Upper lobe of left lung (tissue), 6 donors: ENCODE data around the gene PRSS21. TPM values are rescaled to one million over a fixed set of nuclear protein-coding genes. Genes with fewer than 3 reads are reported as not detected.
A peak's percentile ranks its signal among the peaks of the same experiment; 100 is the strongest.

Experiments
- ATAC-seq, 2 donors: fragments of 200-7000 bp; cut with Tn5 transposase; one replicate each; pipeline ENCODE4 v1.9.1; 2022; ENCODE audit warnings: mild to moderate bottlenecking in 2 of 2, moderate library complexity in 2 of 2; ENCODE audit not compliant: low FRiP score in 2 of 2
- DNase-seq, 2 donors: peaks; one replicate each; pipeline ENCODE4 v3.0.0-alpha.2; 2019 to 2020
- H3K27ac ChIP-seq, 4 donors: fragments of 200-600 bp; sonication (generic); one replicate each; pipeline ENCODE4 v1.5.1; 2016 to 2019
- H3K27me3 ChIP-seq, 4 donors: fragments of 200-600 bp; sonication (generic); one replicate each; pipeline ENCODE4 v1.5.1; 2017 to 2019
- H3K36me3 ChIP-seq, 4 donors: fragments of 200-600 bp; sonication (generic); one replicate each; pipeline ENCODE4 v1.5.1; 2016 to 2019
- H3K4me1 ChIP-seq, 4 donors: fragments of 200-600 bp; sonication (generic); one replicate each; pipeline ENCODE4 v1.5.1; 2018 to 2019
- H3K4me3 ChIP-seq, 4 donors: fragments of 200-600 bp; sonication (generic); one replicate each; pipeline ENCODE4 v1.5.1; 2017 to 2019; ENCODE audit warnings: mild to moderate bottlenecking in 2 of 4, moderate library complexity in 1 of 4
- H3K9me3 ChIP-seq, 4 donors: fragments of 200-600 bp; sonication (generic); one replicate each; pipeline ENCODE4 v1.5.1; 2018 to 2019
- CTCF ChIP-seq, 6 experiments: fragments of 450-650 bp in 4 of 6; fragments of 200-600 bp in 2 of 6; sonication (generic) in 2 of 6; IDR thresholded peaks; one replicate each; pipeline ENCODE4 v1.5.1; 2016 to 2019; ENCODE audit warnings: antibody characterized with exemption in 6 of 6
- EP300 ChIP-seq, 4 donors: sonication (generic); formaldehyde crosslinking; IDR thresholded peaks; one replicate each; pipeline ENCODE4 v1.5.1; 2017; ENCODE audit warnings: antibody characterized with exemption in 4 of 4, control low read depth in 2 of 4
- POLR2A ChIP-seq, 4 donors: fragments of 450-650 bp; IDR thresholded peaks; one replicate each; pipeline ENCODE4 v1.5.1; 2016 to 2017; ENCODE audit warnings: antibody characterized with exemption in 4 of 4, mild to moderate bottlenecking in 2 of 4
- POLR2AphosphoS5 ChIP-seq, 2 donors: sonication (generic); formaldehyde crosslinking; IDR thresholded peaks; one replicate each; pipeline ENCODE4 v1.5.1; 2017; ENCODE audit warnings: antibody characterized with exemption in 2 of 2
- WGBS, 2 donors: methylation state at CpG; one replicate each; pipeline ENCODE4 v1.1.5; 2017 to 2018; 5-methylcytosine and 5-hydroxymethylcytosine counted together
- total RNA-seq, 6 donors: library from RNA; depleted of rRNA in 4 of 6; stranded (reverse); fragments of >200 nt in 4 of 6; gene quantifications; one replicate each; pipeline versions ENCODE4 v1.1.0 to v1.2.1, GENCODE V29; 2016 to 2021
- donor health status: DM: no; HTN: no; CAD: no; lungs with moderate emphysema.
- donor health status: DM: no; HTN: yes; CAD: no; lungs with severe emphysema.

Gene PRSS21
- total RNA-seq, 6 donors from 2014 or later: 1.2 to 16.2 (median 14.5) TPM; not detected in 1

DNA sequence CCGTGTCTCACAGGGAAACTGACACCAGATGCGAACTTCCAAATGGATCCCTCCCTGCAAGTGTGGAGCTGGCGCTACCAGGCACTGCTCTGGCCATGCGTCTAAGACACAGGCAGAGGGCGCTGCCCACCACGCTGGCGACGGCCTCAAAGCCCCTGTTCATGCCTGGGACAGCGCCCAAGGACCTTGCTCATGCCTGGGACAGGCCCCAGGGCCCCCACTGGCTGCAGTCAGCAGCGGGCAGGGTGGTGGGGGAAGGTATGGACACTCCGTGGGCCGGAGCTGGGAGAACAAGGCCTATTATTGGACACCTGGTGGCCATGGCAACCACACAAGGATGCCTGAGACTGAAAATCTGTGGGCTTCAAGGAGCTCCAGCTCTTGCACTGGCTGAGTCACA is 21.9 kb downstream of the PRSS21 start:
- no peaks in the 10 kb centered on the region for H3K9me3 ChIP-seq
- H3K36me3 ChIP-seq: no peaks in the 10 kb centered on the region
- H3K27ac ChIP-seq: no peak overlapping the region
- ATAC-seq (peak; percentile 80 to 82), DNase-seq (peak; percentile 74 to 90)
- 6% methylated on average over 12 of the region's 12 CpGs; no CpG with 5 or more reads in 1 of the 2 donors for WGBS, 2 donors
- no peak overlapping the region for H3K4me3 ChIP-seq
- no peaks in the 10 kb centered on the region for H3K27me3 ChIP-seq
- H3K4me1 ChIP-seq: peaks cover 15 to 30% (median 17%) of the 10 kb centered on the region in 4 donors
- TF ChIP-seq POLR2AphosphoS5 (IDR thresholded peaks at IDR 0.05) (no peak), CTCF (IDR thresholded peaks at IDR 0.05) (peak; percentile 65 to 93 (median 86))

- DNase-seq (peak in 1 of 2 donors; percentile 46), ATAC-seq (no peak)
- H3K9me3 ChIP-seq: no peaks in the 10 kb centered on the region
- H3K36me3 ChIP-seq: no peaks in the 10 kb centered on the region
- H3K4me1 ChIP-seq: peaks cover 15 to 30% (median 17%) of the 10 kb centered on the region in 4 donors
- H3K4me3 ChIP-seq: no peak overlapping the region
- 81 to 90% methylated on average over 4 to 14 of the region's 15 CpGs for WGBS, 2 donors
- H3K27ac ChIP-seq: no peak overlapping the region
- H3K27me3 ChIP-seq: no peaks in the 10 kb centered on the region
- no peak for TF ChIP-seq POLR2A (IDR thresholded peaks at IDR 0.05)
- no peak for TF ChIP-seq POLR2AphosphoS5 (IDR thresholded peaks at IDR 0.05)
- TF ChIP-seq CTCF (IDR thresholded peaks at IDR 0.05): no peak
- no peak for TF ChIP-seq EP300 (IDR thresholded peaks at IDR 0.05)
Observed at GRCh38 chr16:2839650-2840450, 22.8 kb downstream of the PRSS21 start.

DNA sequence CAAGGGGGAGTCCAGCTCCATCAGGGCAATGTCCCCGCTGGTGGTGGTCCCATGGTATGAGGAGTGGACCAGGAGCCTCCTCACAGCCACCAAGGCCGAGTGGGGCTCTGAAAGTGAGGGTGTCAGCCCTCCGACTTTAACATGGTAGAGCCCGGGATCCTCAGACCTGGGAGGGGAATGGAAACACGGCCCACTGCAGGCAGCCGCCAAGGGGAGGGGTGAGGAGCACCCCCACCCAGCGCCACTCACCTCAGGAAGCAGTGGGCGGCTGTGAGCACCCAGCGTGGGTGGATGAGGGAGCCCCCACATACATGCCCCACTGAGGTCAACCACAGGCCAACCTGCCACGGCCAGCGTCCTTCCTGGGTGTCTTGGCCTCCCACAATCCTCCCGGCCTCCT is 23.9 kb downstream of the PRSS21 start:
- Histone ChIP-seq H3K9me3 (no peaks in the 10 kb centered on the region), H3K36me3 (no peaks in the 10 kb centered on the region), H3K27me3 (no peaks in the 10 kb centered on the region), H3K4me3 (no peak overlapping the region), H3K27ac (no peak overlapping the region), H3K4me1 (peaks cover 14 to 26% (median 17%) of the 10 kb centered on the region in 4 donors)
- no peak for ATAC-seq
- TF ChIP-seq CTCF (IDR thresholded peaks at IDR 0.05): no peak
- peak in 1 of 2 donors; percentile 43 for DNase-seq
- WGBS, 2 donors: 72 to 83% methylated on average over 7 to 12 of the region's 12 CpGs

- H3K27ac ChIP-seq: peak overlapping the region in 3 of 4 donors; percentile 10 to 75 (median 56)
- peak in 1 of 2 donors; percentile 53 for DNase-seq
- H3K4me3 ChIP-seq: peak overlapping the region in 2 of 4 donors; percentile 10 to 30
Observed at GRCh38 chr16:2841606-2842339, 24.7 kb downstream of the PRSS21 start.

More at GRCh38 chr16:2841606-2842339, 24.7 kb downstream of the PRSS21 start:
- no peaks in the 10 kb centered on the region for H3K9me3 ChIP-seq
- TF ChIP-seq EP300 (IDR thresholded peaks at IDR 0.05) (no peak), POLR2AphosphoS5 (IDR thresholded peaks at IDR 0.05) (no peak), POLR2A (IDR thresholded peaks at IDR 0.05) (no peak), CTCF (IDR thresholded peaks at IDR 0.05) (no peak)
- ATAC-seq: no peak
- H3K4me1 ChIP-seq: peaks cover 12 to 26% (median 17%) of the 10 kb centered on the region in 4 donors
- H3K36me3 ChIP-seq: no peaks in the 10 kb centered on the region
- no peaks in the 10 kb centered on the region for H3K27me3 ChIP-seq
- WGBS, 2 donors: 53 to 74% methylated on average over 3 to 17 of the region's 18 CpGs
